Ascending aorta (tissue), 2 donors: Measurements from ENCODE around the gene ABCG5. TPM values are rescaled to one million over a fixed set of nuclear protein-coding genes. Genes with fewer than 3 reads are reported as not detected.

ENCODE experiments used
- DNase-seq, 2 donors: peaks; one replicate each; pipeline ENCODE4 v3.0.0-alpha.2; 2019; ENCODE audit warnings: low spot score in 2 of 2
- H3K27ac ChIP-seq, 2 donors: fragments of 200-600 bp; sonication (generic); one replicate each; pipeline ENCODE4 v1.5.1; 2016 to 2017; ENCODE audit warnings: mild to moderate bottlenecking in 1 of 2
- H3K27me3 ChIP-seq: fragments of 200-600 bp; sonication (generic); one replicate; pipeline ENCODE4 v1.5.1; 2017
- H3K36me3 ChIP-seq, 2 donors: fragments of 200-600 bp; sonication (generic); one replicate each; pipeline ENCODE4 v1.5.1; 2016
- H3K4me1 ChIP-seq, 2 donors: fragments of 200-600 bp; sonication (generic); one replicate each; pipeline ENCODE4 v1.5.1; 2016 to 2017; ENCODE audit warnings: mild to moderate bottlenecking in 1 of 2
- H3K4me3 ChIP-seq, 2 donors: fragments of 200-600 bp; sonication (generic); one replicate each; pipeline ENCODE4 v1.5.1; 2016 to 2017; ENCODE audit warnings: mild to moderate bottlenecking in 1 of 2
- H3K9me3 ChIP-seq, 2 donors: fragments of 200-600 bp; sonication (generic); one replicate each; pipeline ENCODE4 v1.5.1; 2016
- intact Hi-C: fragments of 100-400 bp; cut with DNase I; formaldehyde crosslinking; loops from one replicate; pipeline ENCODE4 v1.15.1; 2023
- total RNA-seq: library from RNA; depleted of rRNA; stranded (reverse); fragments of >200 nt; gene quantifications from one replicate; pipeline ENCODE4 v1.1.0, GENCODE V29; 2016
- TF ChIP-seq, protein P1 (sequence below), 3 experiments: fragments of 200-600 bp in 2 of 3; fragments of 450-650 bp in 1 of 3; sonication (generic) in 2 of 3; IDR thresholded peaks; one replicate each; pipeline ENCODE4 v1.5.1; 2016 to 2019; ENCODE audit warnings: antibody characterized with exemption in 3 of 3, mild to moderate bottlenecking in 1 of 3, moderate library complexity in 1 of 3

The ABCG5 gene
- total RNA-seq, 1 donor from 2014 or later: 4.0 TPM

DNA sequence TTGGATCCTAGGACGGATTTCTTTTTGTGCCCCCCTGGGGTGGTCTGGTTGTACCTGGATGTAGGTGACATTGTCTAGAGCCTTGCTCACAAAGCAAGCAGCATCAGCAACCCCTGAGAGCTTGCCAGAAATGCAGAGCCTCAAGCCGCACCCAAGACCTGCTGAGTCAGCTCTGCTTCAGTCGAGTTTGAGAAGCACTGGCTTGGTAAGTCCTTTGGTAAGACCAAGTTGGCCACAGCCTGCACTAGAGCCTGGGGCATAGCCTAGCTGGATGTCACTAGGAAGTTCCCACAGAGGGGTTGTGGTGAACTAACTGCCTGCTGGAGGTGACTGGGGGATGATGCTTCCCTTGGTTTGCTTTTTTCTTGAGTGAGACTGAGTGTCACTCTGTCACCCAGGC, 6.2 kb downstream of the ABCG5 start:
- H3K27me3 ChIP-seq: no peaks in the 10 kb centered on the region
- TF ChIP-seq, protein P1, sequence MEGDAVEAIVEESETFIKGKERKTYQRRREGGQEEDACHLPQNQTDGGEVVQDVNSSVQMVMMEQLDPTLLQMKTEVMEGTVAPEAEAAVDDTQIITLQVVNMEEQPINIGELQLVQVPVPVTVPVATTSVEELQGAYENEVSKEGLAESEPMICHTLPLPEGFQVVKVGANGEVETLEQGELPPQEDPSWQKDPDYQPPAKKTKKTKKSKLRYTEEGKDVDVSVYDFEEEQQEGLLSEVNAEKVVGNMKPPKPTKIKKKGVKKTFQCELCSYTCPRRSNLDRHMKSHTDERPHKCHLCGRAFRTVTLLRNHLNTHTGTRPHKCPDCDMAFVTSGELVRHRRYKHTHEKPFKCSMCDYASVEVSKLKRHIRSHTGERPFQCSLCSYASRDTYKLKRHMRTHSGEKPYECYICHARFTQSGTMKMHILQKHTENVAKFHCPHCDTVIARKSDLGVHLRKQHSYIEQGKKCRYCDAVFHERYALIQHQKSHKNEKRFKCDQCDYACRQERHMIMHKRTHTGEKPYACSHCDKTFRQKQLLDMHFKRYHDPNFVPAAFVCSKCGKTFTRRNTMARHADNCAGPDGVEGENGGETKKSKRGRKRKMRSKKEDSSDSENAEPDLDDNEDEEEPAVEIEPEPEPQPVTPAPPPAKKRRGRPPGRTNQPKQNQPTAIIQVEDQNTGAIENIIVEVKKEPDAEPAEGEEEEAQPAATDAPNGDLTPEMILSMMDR (IDR thresholded peaks at IDR 0.05): no peak
- intact Hi-C loops: no loop called here
- H3K27ac ChIP-seq: no peak overlapping the region
- peaks cover 0 to 5% of the 10 kb centered on the region in 2 donors for H3K4me1 ChIP-seq
- no peaks in the 10 kb centered on the region for H3K9me3 ChIP-seq
- H3K36me3 ChIP-seq: no peaks in the 10 kb centered on the region
- no peak for DNase-seq
- H3K4me3 ChIP-seq: no peak overlapping the region

DNA sequence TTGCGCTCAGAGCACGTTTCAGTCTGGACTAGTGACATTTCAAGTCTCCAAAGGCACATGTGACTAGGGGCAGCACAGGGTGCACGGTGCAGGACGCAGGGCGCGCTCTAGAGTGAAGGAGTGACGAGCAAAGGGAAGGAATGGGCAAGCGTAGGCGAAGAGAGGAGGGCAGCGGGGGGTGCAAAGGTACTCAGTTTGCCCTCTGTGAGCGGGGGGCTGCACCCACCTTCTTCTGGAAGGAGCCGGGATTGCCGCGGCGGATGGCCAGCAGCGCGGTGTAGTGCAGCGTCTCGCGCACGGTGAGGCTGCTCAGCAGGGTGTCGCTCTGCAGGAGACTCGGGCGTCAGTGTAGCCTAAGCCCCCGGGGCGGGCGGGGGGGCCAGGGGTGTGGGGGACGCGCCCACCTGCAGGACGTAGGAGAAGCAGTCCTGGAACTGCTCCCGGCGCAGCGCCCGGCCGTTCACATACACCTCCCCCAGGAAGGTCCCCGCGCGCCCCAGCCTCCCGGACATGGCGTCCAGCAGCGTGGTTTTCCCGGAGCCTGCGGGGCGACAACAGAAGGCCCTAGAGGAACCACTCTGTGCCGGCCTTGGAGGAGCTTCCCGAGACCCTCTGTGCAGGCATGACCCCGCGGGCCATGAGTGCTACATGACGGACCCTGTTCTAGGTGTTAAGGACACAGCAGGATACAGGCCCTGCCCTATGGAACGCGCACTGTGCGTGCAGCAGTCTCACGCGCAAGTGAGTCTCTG, 6.9 kb downstream of the ABCG5 start:
- TF ChIP-seq, protein P1 (IDR thresholded peaks at IDR 0.05): no peak

DNA sequence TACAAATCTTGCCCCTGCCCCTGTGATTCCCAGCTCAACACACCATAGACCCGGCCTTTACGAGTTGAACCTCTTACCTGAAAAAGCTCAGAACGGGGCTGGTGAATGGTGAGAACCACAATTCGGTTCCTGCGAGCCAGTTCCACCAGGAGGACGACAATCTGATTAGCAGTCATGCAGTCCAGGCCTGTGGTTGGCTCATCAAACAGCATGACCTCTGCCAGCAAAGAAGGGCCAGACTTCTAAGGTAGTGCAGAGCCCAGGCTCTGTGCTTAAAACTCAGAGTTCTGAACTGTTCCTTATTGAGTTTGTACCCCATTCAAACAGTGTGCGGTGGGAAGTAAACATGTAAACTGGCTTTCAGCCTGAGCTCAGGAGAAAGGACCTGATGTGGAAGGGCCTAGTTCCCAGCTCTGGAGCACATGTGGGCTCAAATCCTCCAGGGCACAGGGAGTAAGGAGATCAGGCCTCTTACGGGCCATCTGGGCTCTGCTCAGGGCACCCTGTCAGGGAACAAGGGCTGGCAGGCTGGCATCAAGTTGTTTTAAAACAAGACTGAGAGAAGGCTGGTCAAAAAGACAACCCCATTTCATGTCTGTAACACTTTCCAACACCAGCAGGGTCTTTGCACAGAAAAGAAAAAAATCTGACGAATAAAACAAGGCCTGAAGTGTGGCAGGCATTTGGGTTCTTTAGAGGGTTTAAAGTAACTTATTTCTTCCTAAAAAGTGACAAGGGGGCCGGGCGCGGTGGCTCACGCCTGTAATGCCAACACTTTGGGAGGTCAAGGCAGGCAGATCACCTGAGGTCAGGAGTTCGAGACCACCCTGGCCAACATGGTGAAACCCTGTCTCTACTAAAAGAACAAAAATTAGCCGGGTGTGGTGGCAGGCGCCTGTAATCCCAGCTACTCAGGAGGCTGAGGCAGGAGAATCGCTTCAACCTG, 12.1 kb downstream of the ABCG5 start:
- Histone ChIP-seq H3K9me3 (no peaks in the 10 kb centered on the region), H3K4me3 (no peak overlapping the region), H3K27me3 (no peaks in the 10 kb centered on the region), H3K27ac (no peak overlapping the region), H3K36me3 (no peaks in the 10 kb centered on the region), H3K4me1 (peaks cover 0 to under 1% of the 10 kb centered on the region in 2 donors)
- no peak for DNase-seq
- TF ChIP-seq, protein P1 (IDR thresholded peaks at IDR 0.05): no peak
- intact Hi-C loops: no loop called here

More for the DNA sequence above, 6.9 kb downstream of the ABCG5 start:
- DNase-seq: no peak
- intact Hi-C loops: no loop called here
- peaks cover 0 to 5% of the 10 kb centered on the region in 2 donors for H3K4me1 ChIP-seq
- peak overlapping the region; percentile 33 to 43 for H3K4me3 ChIP-seq
- H3K27me3 ChIP-seq: no peaks in the 10 kb centered on the region
- no peaks in the 10 kb centered on the region for H3K9me3 ChIP-seq
- no peak overlapping the region for H3K27ac ChIP-seq
- H3K36me3 ChIP-seq: no peaks in the 10 kb centered on the region

GRCh38 chr2:43825841-43826240, 12.8 kb downstream of the ABCG5 start:
- H3K27ac ChIP-seq: no peak overlapping the region
- DNase-seq: no peak

DNA sequence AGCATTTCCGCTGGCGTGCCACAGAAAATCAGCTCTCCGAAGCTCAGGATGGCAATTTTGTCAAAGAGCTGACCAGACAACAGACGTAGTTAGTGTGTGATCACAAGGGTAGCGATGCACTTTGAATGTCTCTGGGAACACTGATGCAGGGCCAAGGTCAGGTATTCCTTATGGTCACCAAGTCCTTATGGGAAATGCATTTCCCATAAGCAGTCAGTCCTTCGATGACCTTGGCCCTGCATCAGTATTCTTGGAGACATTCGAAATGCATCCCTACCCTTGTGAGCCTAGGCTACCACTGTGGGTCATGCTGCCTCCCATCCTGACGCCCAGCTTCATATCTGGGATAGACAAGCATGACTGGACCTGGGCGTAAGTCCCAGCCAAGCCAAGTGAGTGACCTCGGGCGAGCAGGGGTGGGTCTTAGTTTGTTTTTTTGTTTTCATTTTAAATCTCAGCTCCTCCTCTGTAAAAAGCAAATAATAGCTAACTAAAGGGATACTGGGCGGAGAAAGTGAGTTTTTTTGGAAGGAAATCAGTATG, 13.6 kb downstream of the ABCG5 start:
- Histone ChIP-seq H3K4me1 (no peaks in the 10 kb centered on the region), H3K9me3 (no peaks in the 10 kb centered on the region), H3K4me3 (no peak overlapping the region), H3K27me3 (no peaks in the 10 kb centered on the region), H3K27ac (no peak overlapping the region), H3K36me3 (no peaks in the 10 kb centered on the region)
- DNase-seq: no peak
- TF ChIP-seq, protein P1 (IDR thresholded peaks at IDR 0.05): no peak
- intact Hi-C loops: no loop called here

More at GRCh38 chr2:43825841-43826240, 12.8 kb downstream of the ABCG5 start:
- Histone ChIP-seq H3K4me3 (no peak overlapping the region), H3K36me3 (no peaks in the 10 kb centered on the region), H3K4me1 (no peaks in the 10 kb centered on the region), H3K27me3 (no peaks in the 10 kb centered on the region), H3K9me3 (no peaks in the 10 kb centered on the region)
- intact Hi-C loops: no loop called here
- TF ChIP-seq, protein P1 (IDR thresholded peaks at IDR 0.05): no peak
